Stomach (tissue), 9 donors: ENCODE results near the gene DNM3. TPM values are rescaled to one million over a fixed set of nuclear protein-coding genes. Genes with fewer than 3 reads are reported as not detected.

Experiments used
- DNase-seq, 2 donors: peaks; one replicate each; pipeline versions ENCODE4 v3.0.0 to v3.0.0-alpha.2; 2013 to 2019
- H3K27ac ChIP-seq, 5 donors: fragments of 200-600 bp in 4 of 5; sonication (generic) in 4 of 5; one replicate each; pipeline ENCODE4 v1.5.1; 2013 to 2019; ENCODE audit warnings: mild to moderate bottlenecking in 1 of 5, moderate library complexity in 1 of 5
- H3K27me3 ChIP-seq, 3 donors: fragments of 200-600 bp; sonication (generic); one replicate each; pipeline ENCODE4 v1.5.1; 2017 to 2019; ENCODE audit warnings: mixed run types in 1 of 3
- H3K36me3 ChIP-seq, 4 donors: fragments of 200-600 bp; sonication (generic); 1 replicate in 3 of 4; 2 replicates in 1 of 4; pipeline ENCODE4 v1.5.1; 2016 to 2019
- H3K4me1 ChIP-seq, 4 donors: fragments of 200-600 bp; sonication (generic); one replicate each; pipeline ENCODE4 v1.5.1; 2016 to 2019
- H3K4me3 ChIP-seq, 4 donors: fragments of 200-600 bp; sonication (generic) in 3 of 4; one replicate each; pipeline ENCODE4 v1.5.1; 2016 to 2019; ENCODE audit warnings: mild to moderate bottlenecking in 1 of 4
- H3K9me3 ChIP-seq, 4 donors: fragments of 200-600 bp; sonication (generic); one replicate each; pipeline ENCODE4 v1.5.1; 2016 to 2019
- CTCF ChIP-seq, 7 experiments: fragments of 450-650 bp in 4 of 7; fragments of 200-600 bp in 3 of 7; sonication (generic) in 3 of 7; IDR thresholded peaks; one replicate each; pipeline ENCODE4 v1.5.1; 2016 to 2019; ENCODE audit warnings: antibody characterized with exemption in 7 of 7, control low read depth in 2 of 7, mild to moderate bottlenecking in 1 of 7
- EP300 ChIP-seq: sonication (generic); formaldehyde crosslinking; IDR thresholded peaks from one replicate; pipeline ENCODE4 v1.6.1; 2017; ENCODE audit warnings: antibody characterized with exemption
- POLR2A ChIP-seq, 4 donors: fragments of 450-650 bp; IDR thresholded peaks; one replicate each; pipeline ENCODE4 v1.6.1; 2016; ENCODE audit warnings: antibody characterized with exemption in 4 of 4, control low read depth in 2 of 4, mild to moderate bottlenecking in 1 of 4, moderate library complexity in 1 of 4
- POLR2AphosphoS5 ChIP-seq, 3 donors: sonication (generic); formaldehyde crosslinking; IDR thresholded peaks; one replicate each; pipeline ENCODE4 v1.6.1; 2016; ENCODE audit warnings: antibody characterized with exemption in 3 of 3
- WGBS, 5 donors: extraction: QIAGEN DNeasy Blood & Tissue Kit in 3 of 5; methylation state at CpG; one replicate each; pipeline versions ENCODE4 v1.1.5 to v1.1.7; 2013 to 2018; 5-methylcytosine and 5-hydroxymethylcytosine counted together
- intact Hi-C: fragments of 100-400 bp; cut with DNase I; formaldehyde crosslinking; loops from one replicate; pipeline ENCODE4 v1.15.1; 2023; ENCODE audit warnings: low total_unique reads
- polyA plus RNA-seq, 3 donors: library from polyadenylated mRNA; stranded (reverse); fragments of 200-250 nt; gene quantifications; one replicate each; pipeline ENCODE4 v1.2.3, GENCODE V29; 2013
- total RNA-seq, 5 donors: library from RNA; depleted of rRNA; stranded (reverse); fragments of >200 nt; gene quantifications; one replicate each; pipeline versions ENCODE4 v1.1.0 to v1.2.3, GENCODE V29; 2014 to 2016
- donor health status: healthy with polysubstance abuse.
- donor health status: Bipolar disorder and iron deficiency.
- donor health status: healthy.

The DNM3 gene
- total and polyA plus RNA-seq, 8 donors: 0.58 to 13.8 (median 2.2) TPM

- H3K9me3 ChIP-seq: no peaks in the 10 kb centered on the region
- DNase-seq: no peak
- H3K36me3 ChIP-seq: no peaks in the 10 kb centered on the region
- H3K4me3 ChIP-seq: no peak overlapping the region
- no peaks in the 10 kb centered on the region for H3K4me1 ChIP-seq
- TF ChIP-seq POLR2AphosphoS5 (IDR thresholded peaks at IDR 0.05) (no peak), EP300 (no peak), CTCF (IDR thresholded peaks at IDR 0.05) (no peak), POLR2A (IDR thresholded peaks at IDR 0.05) (no peak)
- WGBS, 5 donors: 63 to 76% (median 67%) methylated on average over 1 of the region's 1 CpG
- H3K27ac ChIP-seq: no peak overlapping the region
- H3K27me3 ChIP-seq: no peaks in the 10 kb centered on the region
- intact Hi-C loops: no loop called here
Measured at GRCh38 chr1:172219966-172220365, 378.7 kb downstream of the DNM3 start.

- Histone ChIP-seq H3K36me3 (no peaks in the 10 kb centered on the region), H3K27ac (no peak overlapping the region), H3K4me1 (no peaks in the 10 kb centered on the region), H3K9me3 (no peaks in the 10 kb centered on the region), H3K27me3 (no peaks in the 10 kb centered on the region), H3K4me3 (no peak overlapping the region)
- TF ChIP-seq POLR2A (IDR thresholded peaks at IDR 0.05) (no peak), POLR2AphosphoS5 (IDR thresholded peaks at IDR 0.05) (no peak), CTCF (IDR thresholded peaks at IDR 0.05) (no peak), EP300 (no peak)
- 80 to 91% (median 85%) methylated on average over 2 of the region's 2 CpGs for WGBS, 5 donors
- intact Hi-C loops: no loop called here
- DNase-seq: peak in 1 of 2 donors; percentile 33
Measured at GRCh38 chr1:172220376-172220775, 379.1 kb downstream of the DNM3 start.

- Histone ChIP-seq H3K4me1 (no peaks in the 10 kb centered on the region), H3K36me3 (no peaks in the 10 kb centered on the region), H3K9me3 (no peaks in the 10 kb centered on the region), H3K4me3 (no peak overlapping the region), H3K27ac (no peak overlapping the region), H3K27me3 (no peaks in the 10 kb centered on the region)
- DNase-seq: no peak
- 88 to 95% (median 93%) methylated on average over 2 of the region's 2 CpGs for WGBS, 5 donors
- TF ChIP-seq CTCF (IDR thresholded peaks at IDR 0.05): no peak
- no peak for TF ChIP-seq POLR2AphosphoS5 (IDR thresholded peaks at IDR 0.05)
- no peak for TF ChIP-seq EP300
- TF ChIP-seq POLR2A (IDR thresholded peaks at IDR 0.05): no peak
- intact Hi-C loops: no loop called here
Measured at GRCh38 chr1:172221436-172221835, 380.1 kb downstream of the DNM3 start.

- WGBS, 5 donors: 88 to 100% (median 97%) methylated on average over 3 of the region's 3 CpGs
- Histone ChIP-seq H3K27ac (no peak overlapping the region), H3K9me3 (no peaks in the 10 kb centered on the region), H3K4me1 (no peaks in the 10 kb centered on the region), H3K36me3 (no peaks in the 10 kb centered on the region), H3K27me3 (no peaks in the 10 kb centered on the region), H3K4me3 (no peak overlapping the region)
- no peak for DNase-seq
- intact Hi-C loops: no loop called here
- no peak for TF ChIP-seq EP300
- TF ChIP-seq POLR2AphosphoS5 (IDR thresholded peaks at IDR 0.05): no peak
- no peak for TF ChIP-seq CTCF (IDR thresholded peaks at IDR 0.05)
- no peak for TF ChIP-seq POLR2A (IDR thresholded peaks at IDR 0.05)
Measured at GRCh38 chr1:172224871-172225270, 383.6 kb downstream of the DNM3 start.
